HG03432 (cell line): ENCODE measurements around the gene PSPC1.

Source experiments
- ATAC-seq: cut with Tn5 transposase; IDR thresholded peaks from one replicate; pipeline ENCODE4 v1.9.1; 2021; ENCODE audit warnings: mild to moderate bottlenecking, moderate library complexity; ENCODE audit not compliant: unreplicated experiment

PSPC1 gene

DNA sequence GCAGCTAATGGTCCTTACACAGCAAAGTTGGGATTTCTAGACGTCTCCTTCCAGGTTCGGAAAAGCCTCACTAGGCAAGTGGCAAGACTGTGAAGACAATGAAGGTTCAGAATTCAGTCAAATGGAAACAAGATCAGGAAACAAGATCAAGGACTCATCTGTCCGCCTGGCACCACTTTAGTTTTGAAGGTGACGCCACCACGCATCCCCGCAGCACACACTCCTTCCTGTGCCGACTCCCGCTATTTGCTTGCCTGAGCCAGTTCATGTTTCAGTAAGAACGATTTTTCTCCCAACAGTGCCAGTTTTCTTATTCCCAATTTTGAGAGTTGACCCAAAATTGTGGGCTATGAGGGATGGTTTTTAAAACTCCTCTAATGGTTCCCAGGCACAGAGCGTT is 107.8 kb downstream of the PSPC1 start:
- no peak for ATAC-seq

DNA sequence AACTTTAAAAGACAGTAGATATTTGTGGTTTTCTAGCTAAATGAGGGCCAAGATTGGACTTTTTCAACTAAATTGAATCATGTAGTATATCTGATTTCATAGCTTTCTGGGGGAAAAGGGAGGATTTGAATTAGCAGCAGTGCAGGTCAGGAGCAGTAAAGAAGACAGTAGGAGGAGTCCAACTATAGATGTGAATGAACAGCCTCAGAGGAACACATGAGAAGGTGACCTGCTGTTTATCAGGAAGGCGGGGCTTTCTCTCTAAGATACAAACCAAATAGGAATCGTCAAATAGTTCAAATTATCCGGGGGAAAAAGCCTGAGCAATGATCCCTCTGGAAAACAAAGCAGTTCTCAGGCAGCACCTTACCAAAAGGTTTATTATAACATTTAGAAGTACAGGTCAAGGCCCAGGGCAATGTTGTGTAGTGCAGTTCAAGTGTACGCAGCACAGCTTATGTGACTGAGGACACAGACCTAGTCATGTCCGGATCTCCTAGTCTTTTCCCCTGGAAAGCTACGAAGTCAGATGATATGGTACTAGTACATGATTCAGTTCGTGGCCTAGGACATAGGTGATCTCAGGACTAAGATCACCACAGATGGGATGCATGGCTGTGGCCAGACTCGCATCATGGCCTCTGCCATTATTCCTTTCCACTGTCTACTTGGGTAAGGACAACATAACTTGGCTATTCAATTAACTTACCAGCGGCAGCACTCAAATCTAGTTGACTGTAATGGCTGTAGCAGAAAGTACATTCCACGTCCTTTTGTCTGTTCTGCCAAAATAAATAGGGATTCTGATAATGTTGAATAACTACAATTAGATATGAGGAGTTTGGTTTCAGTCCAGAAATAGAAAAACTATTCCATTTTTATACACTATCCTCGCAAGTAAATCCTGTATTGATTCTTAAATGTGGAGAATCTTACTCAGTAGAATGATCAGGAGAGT is 109.0 kb downstream of the PSPC1 start:
- ATAC-seq = no peak

DNA sequence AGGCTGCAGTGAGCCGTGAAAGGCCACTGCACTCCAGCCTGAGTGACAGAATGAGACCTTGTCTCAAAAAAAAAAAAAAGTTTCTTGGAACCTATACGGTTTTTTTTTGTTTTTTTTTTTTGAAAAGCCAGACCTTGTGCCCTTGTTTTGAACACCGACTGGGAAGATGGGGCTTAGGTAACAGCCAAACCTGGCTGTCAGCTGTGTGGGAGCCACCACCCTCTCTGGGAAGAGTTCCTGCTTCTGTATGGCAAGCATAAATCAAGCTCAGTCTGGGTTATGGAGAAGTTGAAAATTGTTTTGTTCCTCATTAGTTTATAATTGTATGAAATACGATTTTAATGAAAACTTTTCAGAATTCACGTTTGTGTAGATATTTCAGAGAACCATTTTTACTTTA is 109.8 kb downstream of the PSPC1 start:
- ATAC-seq = no peak

DNA sequence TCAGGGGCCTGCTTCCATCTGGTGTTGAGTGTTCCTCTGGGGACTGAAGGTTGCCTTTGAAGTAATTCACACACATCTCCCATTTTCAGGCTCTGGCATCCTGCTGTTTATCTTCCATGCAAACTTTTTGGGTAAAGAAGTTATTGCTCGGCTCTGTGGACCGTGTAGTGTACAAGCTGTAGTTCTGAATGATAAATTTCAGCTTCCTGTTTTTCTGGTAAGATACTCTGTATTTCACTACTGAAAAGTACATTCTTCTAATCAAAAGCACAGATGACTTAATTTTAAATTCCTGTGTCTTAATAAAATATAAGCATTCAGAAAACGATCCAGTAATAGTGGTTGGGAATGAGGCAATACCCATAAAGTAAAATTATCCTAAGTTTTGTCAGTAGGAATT is 112.6 kb downstream of the PSPC1 start:
- no peak for ATAC-seq

DNA sequence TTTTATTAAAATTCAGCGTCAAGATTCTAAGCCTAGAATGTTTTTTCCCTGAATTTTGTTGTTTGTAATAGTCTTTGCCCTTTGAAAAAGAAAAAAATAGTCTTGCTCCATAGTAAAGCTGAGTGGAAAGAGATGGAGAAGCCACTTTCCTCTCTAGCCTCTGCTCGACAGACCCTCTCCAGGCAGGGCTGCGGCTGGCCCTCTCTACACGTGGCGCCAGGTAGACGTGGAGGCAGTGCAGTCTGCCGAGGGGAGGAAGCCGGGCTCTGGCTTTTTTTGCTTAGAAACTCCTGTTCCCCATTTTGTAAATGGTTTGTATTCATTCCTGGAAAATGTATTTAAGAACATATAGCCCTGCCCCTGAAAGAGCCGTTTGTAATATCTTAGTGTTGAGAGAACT is 114.0 kb downstream of the PSPC1 start:
- no peak for ATAC-seq

DNA sequence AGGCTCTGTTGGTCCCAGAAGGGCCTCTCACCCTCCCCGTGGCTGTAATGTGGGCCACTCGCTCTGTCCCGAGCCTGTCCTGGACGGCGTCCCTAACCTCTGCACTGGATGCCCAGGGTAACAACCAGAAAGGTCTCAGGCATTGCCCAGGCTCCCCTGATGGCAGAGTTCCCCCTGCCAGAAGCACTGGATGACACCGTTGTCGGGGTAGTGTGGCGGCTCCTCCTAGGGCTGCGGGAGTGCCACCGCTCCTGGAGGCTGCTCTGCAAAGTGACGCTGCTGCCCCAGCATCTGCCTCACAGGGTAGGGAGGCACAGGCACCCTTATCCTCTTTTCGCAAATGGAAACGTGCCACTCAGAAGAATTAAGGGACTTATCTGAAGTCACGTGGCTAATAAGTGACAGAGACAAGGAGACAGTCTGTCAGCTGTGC is 117.3 kb downstream of the PSPC1 start:
- no peak for ATAC-seq

DNA sequence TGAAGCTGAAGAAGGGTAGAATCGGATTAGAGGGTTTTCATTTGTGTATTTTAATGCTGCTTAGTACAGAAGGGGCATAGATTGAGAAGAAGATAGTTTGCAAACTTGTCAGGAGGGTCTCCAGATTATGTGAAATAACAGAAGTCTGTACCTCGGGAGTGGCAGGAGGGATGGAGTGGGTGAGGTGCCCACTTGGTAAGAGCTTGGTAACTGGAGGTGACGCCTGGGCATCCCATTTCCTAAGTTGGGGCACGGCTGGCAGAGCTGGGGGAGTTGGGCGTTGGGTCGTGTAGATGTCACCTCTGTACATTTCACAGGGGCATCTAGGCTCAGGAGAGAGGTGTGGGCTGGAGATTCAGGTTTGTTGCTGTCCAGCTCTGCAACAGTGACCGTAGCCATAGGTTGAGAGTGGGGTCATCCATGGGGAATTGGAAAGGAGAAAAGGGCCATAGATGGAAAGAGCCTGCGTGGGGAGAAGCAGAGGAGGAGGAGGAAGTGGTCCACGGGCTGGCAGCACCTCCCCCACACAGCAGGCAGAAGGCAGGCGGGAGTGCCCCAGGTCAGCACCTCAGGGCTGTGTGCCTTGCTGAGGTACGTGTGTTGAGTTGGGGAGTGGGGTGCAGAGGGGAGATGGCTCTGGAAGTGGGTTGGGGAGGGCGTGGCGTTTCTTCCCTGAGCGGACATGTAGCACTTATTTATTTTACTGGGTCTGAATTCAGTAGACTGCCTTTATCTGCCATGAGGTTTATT is 118.1 kb downstream of the PSPC1 start:
- no peak for ATAC-seq

DNA sequence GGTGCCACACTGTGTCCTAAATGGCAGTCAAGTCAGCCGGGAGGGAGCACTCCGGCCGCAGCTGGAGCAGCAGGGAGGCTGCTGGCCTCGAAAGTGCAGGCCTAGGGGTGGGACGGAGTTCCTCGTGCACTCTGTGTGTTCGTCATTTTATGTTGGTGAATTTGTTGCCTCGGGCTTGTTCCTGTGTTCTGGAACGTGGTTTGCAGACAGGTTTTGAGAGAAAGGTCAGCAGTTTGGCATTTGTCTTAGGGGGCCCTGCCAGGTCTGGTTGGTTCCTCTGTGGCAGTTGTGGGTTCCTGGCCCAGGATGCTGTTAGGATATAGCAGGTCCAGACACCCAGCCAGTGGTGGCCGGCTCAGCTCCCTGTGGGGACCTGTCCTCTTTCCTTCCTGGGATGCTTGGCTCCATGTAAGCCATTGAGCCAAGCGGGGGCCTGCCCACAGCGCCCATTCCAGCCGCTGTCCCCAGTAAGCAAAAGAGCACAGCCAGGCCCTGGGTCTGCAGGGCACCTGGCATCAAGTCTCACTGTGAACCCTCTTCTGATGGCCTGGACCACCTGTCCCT is 119.2 kb downstream of the PSPC1 start:
- no peak for ATAC-seq

DNA sequence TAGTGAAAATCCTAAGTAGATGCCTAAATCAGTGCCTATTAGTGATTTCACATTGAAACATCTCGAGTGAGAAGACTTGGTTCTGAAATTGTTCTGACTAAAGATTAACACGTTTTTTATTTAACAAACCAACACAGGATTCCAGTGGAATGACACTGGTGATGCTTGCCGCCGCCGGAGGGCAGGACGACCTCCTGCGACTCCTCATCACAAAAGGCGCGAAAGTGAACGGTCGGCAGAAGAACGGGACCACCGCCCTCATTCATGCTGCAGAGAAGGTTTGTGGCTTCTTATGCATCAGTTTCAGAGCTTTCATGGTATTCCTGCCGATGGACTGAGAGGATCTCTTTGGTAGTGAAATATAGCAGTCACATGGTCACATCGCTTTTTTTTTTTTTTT is 121.2 kb downstream of the PSPC1 start:
- ATAC-seq = no peak

DNA sequence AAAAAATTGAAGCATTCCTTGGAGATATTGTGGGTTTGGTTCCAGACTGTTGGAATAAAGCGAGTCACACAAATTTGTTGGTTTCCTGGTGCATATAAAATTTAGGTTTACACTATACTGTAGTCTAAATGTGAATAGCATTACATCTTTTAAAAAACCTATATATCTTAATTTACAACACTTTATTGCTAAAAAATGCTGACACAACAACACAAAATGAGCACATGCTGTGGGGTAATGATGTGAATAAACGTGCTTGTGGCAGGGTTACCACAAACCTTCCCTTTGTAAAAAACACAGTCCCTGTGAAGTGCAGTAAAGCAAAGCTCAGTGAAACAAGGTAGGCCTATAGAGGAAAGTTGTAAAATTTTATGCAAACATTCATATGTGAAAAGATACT is 121.6 kb downstream of the PSPC1 start:
- ATAC-seq = no peak

DNA sequence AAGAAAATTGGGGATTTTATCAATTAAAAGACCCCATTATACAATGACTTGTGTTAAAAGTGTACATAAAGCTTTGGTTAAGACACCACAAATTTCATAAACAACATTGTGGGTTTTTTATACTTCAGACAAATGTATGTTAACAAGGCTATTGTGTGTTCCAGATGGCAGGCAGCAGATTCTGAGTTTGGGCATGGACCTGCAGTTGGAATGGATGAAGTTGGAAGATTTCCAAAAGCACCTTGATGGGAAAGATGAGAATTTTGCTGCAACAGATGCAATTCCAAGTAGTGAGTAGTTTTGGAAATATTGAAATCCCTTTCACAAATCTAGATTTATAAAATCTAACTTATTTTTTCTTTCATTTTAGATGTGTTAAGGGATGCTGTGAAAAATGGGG is 123.9 kb downstream of the PSPC1 start:
- ATAC-seq = no peak

DNA sequence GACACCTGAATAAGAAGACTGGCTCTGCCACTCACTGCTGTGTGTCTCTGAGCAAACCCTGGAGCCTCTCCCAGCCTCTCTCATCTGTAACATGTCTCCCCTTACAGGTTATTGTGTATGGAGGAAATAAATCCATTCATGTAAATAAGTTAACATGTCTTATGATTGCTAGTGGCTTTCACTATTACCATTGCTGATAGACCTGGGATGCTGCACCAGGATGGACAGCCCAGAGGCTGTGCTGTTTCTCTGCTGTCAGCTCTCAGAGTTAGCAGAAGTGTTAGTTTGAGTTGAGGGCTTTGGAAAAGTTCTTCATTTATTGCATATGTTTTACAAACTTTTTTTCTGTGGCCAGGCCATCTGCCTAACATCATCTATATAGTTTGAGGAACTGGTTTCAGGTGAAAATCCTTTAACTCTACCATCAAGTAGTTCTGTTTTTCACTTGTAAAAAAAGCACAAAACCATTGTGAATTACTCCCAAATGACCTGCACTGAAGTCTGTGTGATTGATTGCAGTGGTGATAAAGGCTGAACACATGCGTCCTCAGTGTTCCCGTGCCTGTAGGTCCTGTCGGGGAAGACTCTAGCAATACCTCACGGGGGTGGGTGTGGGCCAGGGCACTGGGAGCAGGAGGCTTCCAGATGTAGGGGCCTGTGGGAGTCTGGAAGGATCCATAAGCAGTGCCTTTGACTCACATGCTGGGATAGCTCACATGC is 124.7 kb downstream of the PSPC1 start:
- ATAC-seq = no peak
